SK-N-SH (cell line): Measurements from ENCODE around the gene NELFA. TPM values are rescaled to one million over a fixed set of nuclear protein-coding genes. Genes with fewer than 3 reads are reported as not detected.
A peak's percentile ranks its signal among the peaks of the same experiment; 100 is the strongest.

ENCODE experiments used
- CTCF ChIA-PET: fragments of 300-600, 350-600 bp; formaldehyde crosslinking; extraction: SDS; loops from one replicate; lab custom pipeline; 2021; lab: Yijun Ruan, JAX
- POLR2A ChIA-PET: fragments of 350-600 bp; sonication (Branson Sonifier 250); formaldehyde crosslinking; extraction: SDS; loops from one replicate; lab custom pipeline; 2020; ENCODE audit warnings: antibody characterized with exemption, inconsistent platforms; lab: Yijun Ruan, JAX
- DNase-seq: peaks from one replicate; pipeline ENCODE4 v3.0.0; 2012
- H2AFZ ChIP-seq: fragments of 200-600 bp; sonication (generic); 2 replicates; pipeline ENCODE4 v1.8.1; 2016; ENCODE audit warnings: antibody characterized with exemption, mild to moderate bottlenecking, low read depth
- H3F3A ChIP-seq: fragments of 200-600 bp; sonication (generic); replicated peaks from 2 replicates; pipeline ENCODE3; 2016; ENCODE audit warnings: antibody characterized with exemption, mild to moderate bottlenecking; ENCODE audit not compliant: insufficient read depth
- H3K27ac ChIP-seq, 2 experiments: fragments of 200-500 bp in 1 of 2; fragments of 200-600 bp in 1 of 2; sonication (Bioruptor generic) in 1 of 2; sonication (generic), shearing (Covaris generic) in 1 of 2; 2 replicates each; pipeline versions ENCODE4 v1.5.1 to v1.6.1; 2014 to 2016; ENCODE audit warnings: low read depth in 2 of 2, inconsistent platforms in 1 of 2, low read length in 1 of 2, mild to moderate bottlenecking in 1 of 2, mixed read lengths in 1 of 2
- H3K27me3 ChIP-seq: fragments of 200-600 bp; sonication (generic), shearing (Covaris generic); 2 replicates; pipeline ENCODE4 v1.6.1; 2016; ENCODE audit warnings: mixed run types; ENCODE audit not compliant: insufficient read depth
- H3K36me3 ChIP-seq, 2 experiments: fragments of 200-500 bp in 1 of 2; fragments of 200-600 bp in 1 of 2; sonication (Bioruptor generic) in 1 of 2; sonication (generic) in 1 of 2; replicated peaks in 1 of 2; 2 replicates each; pipeline versions ENCODE3 to v1.5.1; 2014 to 2016; ENCODE audit warnings: low read length in 1 of 2, mild to moderate bottlenecking in 1 of 2; ENCODE audit not compliant: insufficient read depth in 2 of 2, control insufficient read depth in 1 of 2
- H3K4me1 ChIP-seq, 2 experiments: fragments of 200-500 bp in 1 of 2; fragments of 200-600 bp in 1 of 2; sonication (Bioruptor generic) in 1 of 2; sonication (generic), shearing (Covaris generic) in 1 of 2; 2 replicates each; pipeline versions ENCODE4 v1.5.1 to v1.6.1; 2014 to 2016; ENCODE audit warnings: low read depth in 1 of 2, low read length in 1 of 2, mixed run types in 1 of 2; ENCODE audit not compliant: insufficient read depth in 2 of 2, control insufficient read depth in 1 of 2
- H3K4me2 ChIP-seq: fragments of 200-600 bp; sonication (generic), shearing (Covaris generic); 2 replicates; pipeline ENCODE4 v1.6.1; 2017; ENCODE audit warnings: mixed run types
- H3K4me3 ChIP-seq, 2 experiments: fragments of 200-500 bp in 1 of 2; fragments of 200-600 bp in 1 of 2; sonication (Bioruptor generic) in 1 of 2; sonication (generic), shearing (Covaris generic) in 1 of 2; 2 replicates each; pipeline versions ENCODE4 v1.5.1 to v1.8.1; 2014 to 2016; ENCODE audit warnings: low read depth in 2 of 2, inconsistent platforms in 1 of 2, low read length in 1 of 2, mild to moderate bottlenecking in 1 of 2, mixed read lengths in 1 of 2, moderate library complexity in 1 of 2
- H3K79me2 ChIP-seq: fragments of 200-600 bp; sonication (generic); 2 replicates; pipeline ENCODE4 v1.8.1; 2017; ENCODE audit warnings: mild to moderate bottlenecking; ENCODE audit not compliant: insufficient read depth
- H3K9ac ChIP-seq: fragments of 200-600 bp; sonication (generic); 2 replicates; pipeline ENCODE4 v1.6.1; 2017; ENCODE audit warnings: mixed run types
- H3K9me2 ChIP-seq: fragments of 200-600 bp; sonication (generic); 2 replicates; pipeline ENCODE4 v1.6.1; 2017; ENCODE audit warnings: mixed run types
- H3K9me3 ChIP-seq: fragments of 200-600 bp; sonication (generic); 2 replicates; pipeline ENCODE4 v1.6.1; 2017; ENCODE audit warnings: mixed run types, mild to moderate bottlenecking, moderate library complexity
- H4K20me1 ChIP-seq: fragments of 200-600 bp; sonication (generic); 2 replicates; pipeline ENCODE4 v1.6.1; 2017; ENCODE audit warnings: mild to moderate bottlenecking, mixed run types; ENCODE audit not compliant: insufficient read depth
- GATA2 ChIP-seq: sonication (generic); formaldehyde crosslinking; IDR thresholded peaks from 2 replicates; pipeline ENCODE4 v1.5.0; 2020; ENCODE audit warnings: mild to moderate bottlenecking, missing genetic modification reagents
- MAX ChIP-seq: IDR thresholded peaks from 2 replicates; pipeline ENCODE4 v1.4.0; 2012; ENCODE audit warnings: low read depth
- MEF2A ChIP-seq: IDR thresholded peaks from 2 replicates; pipeline ENCODE4 v1.4.0; 2012; ENCODE audit warnings: low read depth, borderline replicate concordance
- MXI1 ChIP-seq: IDR thresholded peaks from 2 replicates; pipeline ENCODE4 v1.6.1; 2012; ENCODE audit warnings: mild to moderate bottlenecking, low read depth, low read length, improper control_type of control experiment
- NFIC ChIP-seq: IDR thresholded peaks from 2 replicates; pipeline ENCODE4 v1.4.0; 2012; ENCODE audit warnings: borderline replicate concordance
- POLR2AphosphoS5 ChIP-seq: IDR thresholded peaks from 2 replicates; pipeline ENCODE4 v1.6.1; 2012; ENCODE audit warnings: low read depth, low read length
- RAD21 ChIP-seq: IDR thresholded peaks from 2 replicates; pipeline ENCODE4 v1.6.1; 2012; ENCODE audit warnings: mild to moderate bottlenecking, low read length
- REST ChIP-seq: IDR thresholded peaks from 2 replicates; pipeline ENCODE4 v1.6.1; 2012; ENCODE audit warnings: mild to moderate bottlenecking, low read depth, low read length, moderate library complexity
- USF1 ChIP-seq: IDR thresholded peaks from 2 replicates; pipeline ENCODE4 v1.4.0; 2012; ENCODE audit warnings: low read depth, borderline replicate concordance
- YY1 ChIP-seq: IDR thresholded peaks from 2 replicates; pipeline ENCODE4 v1.4.0; 2012; ENCODE audit warnings: low read depth, mild to moderate bottlenecking
- ZBTB33 ChIP-seq: IDR thresholded peaks from 2 replicates; pipeline ENCODE4 v1.4.0; 2012; ENCODE audit warnings: low read depth, borderline replicate concordance
- WGBS: methylation state at CpG from one replicate; pipeline ENCODE4 v1.1.6; 2017; ENCODE audit warnings: low lambda C conversion rate; 5-methylcytosine and 5-hydroxymethylcytosine counted together
- polyA plus RNA-seq, 3 experiments: library from polyadenylated mRNA; depleted of rRNA; stranded (reverse); fragments of >200 nt; gene quantifications; 2 replicates each; pipeline ENCODE4 v1.2.3, GENCODE V29; 2012

NELFA gene
- polyA plus RNA-seq, 1 of the 3 experiments (the other 2 are of a cell fraction) = 26.8 TPM

- TF ChIP-seq NFIC (no peak), MXI1 (no peak), RAD21 (no peak), REST (no peak), MAX (no peak), ZBTB33 (no peak)
- peaks cover 30% of the 10 kb centered on the region for H4K20me1 ChIP-seq
- 82% methylated on average over 15 of the region's 15 CpGs for WGBS
- ChIA-PET POLR2A (no interaction called here), CTCF (interaction anchor here (1.1 to 2.9 kb wide), 3 partner anchors 9 to 94 kb away, joined by 4 to 12 read pairs (median 5); no protein-coding TSS in a partner anchor)
- H3K9ac ChIP-seq = peak overlapping the region; percentile 95
- no peak overlapping the region for H3K27ac ChIP-seq
- peaks cover 67% of the 10 kb centered on the region for H3K79me2 ChIP-seq
- H3K27me3 ChIP-seq = no peaks in the 10 kb centered on the region
- H3K9me3 ChIP-seq = no peaks in the 10 kb centered on the region
- peak overlapping the region; percentile 95 for H3K4me2 ChIP-seq
- no peak for DNase-seq
- H2AFZ ChIP-seq = no peak overlapping the region; the same call in 1 of the 2 replicates
- no peaks in the 10 kb centered on the region for H3K9me2 ChIP-seq
- H3F3A ChIP-seq = peaks cover 19% of the 10 kb centered on the region
- peaks cover 5 to 7% of the 10 kb centered on the region in 2 experiments; a peak in 1 of 4 replicates for H3K4me1 ChIP-seq
- H3K4me3 ChIP-seq = peak overlapping the region; percentile 75 to 89
- peaks cover 0 to 14% of the 10 kb centered on the region in 2 experiments for H3K36me3 ChIP-seq
These were observed 1.7 kb downstream of the NELFA start for GRCh38 chr4:2006956-2007653.

- WGBS = 94% methylated on average over 7 of the region's 7 CpGs
- Histone ChIP-seq H3F3A (peaks cover 19% of the 10 kb centered on the region), H3K9me3 (no peaks in the 10 kb centered on the region), H3K9me2 (no peaks in the 10 kb centered on the region), H3K36me3 (peaks cover 0 to 14% of the 10 kb centered on the region in 2 experiments), H3K27me3 (no peaks in the 10 kb centered on the region), H3K27ac (no peak overlapping the region), H3K4me1 (peaks cover 5 to 7% of the 10 kb centered on the region in 2 experiments; a peak in 1 of 4 replicates), H3K79me2 (peaks cover 74% of the 10 kb centered on the region), H3K4me3 (no peak overlapping the region), H3K9ac (no peak overlapping the region), H3K4me2 (0 out of 2 replicates have a peak overlapping the region, but pooled peaks have one; percentile 95), H4K20me1 (peaks cover 30% of the 10 kb centered on the region), H2AFZ (no peak overlapping the region)
- no peak for DNase-seq
- POLR2A ChIA-PET = no interaction called here
- CTCF ChIA-PET = interaction anchor here (1.1 to 2.9 kb wide), 3 partner anchors 8 to 214 kb away, joined by 4 to 12 read pairs (median 5); no protein-coding TSS in a partner anchor
- TF ChIP-seq MEF2A (no peak), REST (no peak), POLR2AphosphoS5 (no peak), YY1 (no peak), GATA2 (no peak), ZBTB33 (no peak), USF1 (no peak)
These were observed 2.4 kb downstream of the NELFA start for GRCh38 chr4:2006367-2006766.
